GM12872 (cell line): ENCODE measurements around the gene CBFA2T3.

Source experiments
- CTCF ChIP-seq: IDR thresholded peaks from 3 replicates; pipeline ENCODE4 v1.5.1; 2011; ENCODE audit warnings: low read depth, mild to moderate bottlenecking, low read length, moderate library complexity; ENCODE audit not compliant: insufficient read depth

CBFA2T3 gene

DNA sequence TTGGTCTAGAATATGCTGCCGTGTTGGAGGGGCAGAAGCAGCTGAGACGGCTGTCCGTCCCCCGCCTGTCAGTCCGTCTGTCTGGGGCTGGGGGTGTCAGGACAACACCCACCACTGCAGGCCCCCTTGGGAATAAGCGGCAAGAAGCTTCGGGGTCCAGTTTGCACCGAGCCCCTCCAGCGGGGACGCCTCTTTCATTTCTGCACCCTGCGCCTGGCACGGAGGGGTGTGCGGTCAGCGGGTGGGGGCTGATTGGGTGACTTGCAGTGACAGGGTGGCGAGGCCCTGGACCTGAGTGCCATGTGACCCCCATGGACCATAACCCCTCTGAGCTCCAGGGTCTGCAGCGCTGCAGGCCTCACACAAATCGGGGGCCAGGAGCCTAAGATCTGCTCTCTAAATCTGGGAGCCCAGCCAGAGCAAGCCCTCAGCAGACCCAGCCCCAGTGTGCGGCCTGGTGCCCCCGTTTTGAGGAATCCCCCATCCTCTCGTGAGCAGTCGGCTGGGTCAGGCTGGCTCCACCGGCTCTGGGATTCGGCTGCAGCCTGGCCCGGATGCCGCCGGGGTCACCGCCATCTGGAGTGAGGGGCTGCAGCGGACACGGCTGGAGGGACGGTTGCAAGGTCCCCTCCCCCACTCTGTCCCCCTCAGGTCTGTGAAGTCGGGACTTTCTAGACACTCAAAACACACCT lies 8.3 kb downstream of the CBFA2T3 start:
- TF ChIP-seq CTCF: no peak

DNA sequence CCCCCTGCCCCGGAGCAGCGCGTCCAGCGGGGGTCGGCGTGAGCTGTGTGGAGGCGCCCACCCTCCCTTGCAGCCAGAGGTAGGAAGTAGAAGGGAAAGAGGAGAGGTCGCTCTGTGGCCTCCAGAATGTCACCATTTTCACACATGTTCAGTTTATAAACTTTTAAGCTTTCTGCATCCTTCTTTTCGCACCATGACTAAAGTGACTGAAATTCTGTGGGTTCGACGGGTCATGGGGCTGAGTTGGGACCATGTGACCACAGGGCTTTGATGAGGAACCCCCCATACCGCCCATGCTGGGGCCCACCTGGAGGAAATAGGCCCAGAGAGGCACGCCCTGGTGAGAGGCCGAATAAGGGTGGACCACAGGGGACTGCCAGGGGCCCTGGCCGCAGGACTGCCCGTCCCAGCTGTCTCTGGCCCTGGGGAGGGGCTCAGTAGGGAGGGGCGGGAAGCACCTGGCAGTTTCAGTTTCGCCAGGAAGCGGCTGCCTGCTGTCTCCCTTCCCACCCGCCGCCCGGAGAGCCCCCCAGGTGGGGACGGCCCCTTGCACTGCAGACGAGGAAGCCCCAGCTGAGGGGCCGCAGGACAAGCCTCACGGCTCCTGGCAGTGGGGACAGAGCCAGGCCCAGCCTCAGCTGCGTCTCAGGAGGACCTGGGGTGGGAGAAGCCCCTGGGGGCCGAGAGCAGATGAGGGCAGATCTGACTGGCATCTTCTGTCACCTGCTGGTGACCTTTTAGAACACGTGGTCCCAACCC lies 9.0 kb downstream of the CBFA2T3 start:
- no peak; the same call in 2 of the 3 replicates for TF ChIP-seq CTCF

- TF ChIP-seq CTCF: no peak
Observed at GRCh38 chr16:88966986-88967829, 9.8 kb downstream of the CBFA2T3 start.

GRCh38 chr16:88965826-88966480 lies 11.1 kb downstream of the CBFA2T3 start:
- TF ChIP-seq CTCF: no peak

DNA sequence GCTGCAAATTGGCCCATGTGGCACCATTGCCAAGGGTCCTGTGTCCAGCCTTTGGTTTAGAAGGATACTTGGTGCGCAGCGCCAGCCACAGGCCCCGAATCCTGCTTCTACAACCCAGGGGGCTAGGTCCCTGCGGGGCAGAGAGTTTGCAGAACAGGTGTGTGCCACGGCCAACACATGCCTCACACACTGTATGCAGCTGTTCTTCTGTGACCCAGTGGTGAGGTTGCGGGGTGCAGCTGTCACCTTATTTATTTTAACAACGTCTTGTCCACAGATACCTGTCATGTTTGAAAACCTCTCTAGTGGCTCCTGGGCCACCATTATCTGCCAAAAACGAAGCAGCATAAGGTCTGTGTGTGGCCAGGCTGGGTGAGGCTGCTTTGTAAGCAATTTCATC lies 11.6 kb downstream of the CBFA2T3 start:
- TF ChIP-seq CTCF: no peak

GRCh38 chr16:88964636-88965035 lies 12.4 kb downstream of the CBFA2T3 start:
- no peak for TF ChIP-seq CTCF
